Esophagus squamous epithelium (tissue), 5 donors: ENCODE measurements around the gene CCNK. TPM values are rescaled to one million over a fixed set of nuclear protein-coding genes. Genes with fewer than 3 reads are reported as not detected.

ENCODE experiments used
- DNase-seq: peaks from one replicate; lab custom pipeline; 2025; lab: John Stamatoyannopoulos, UW
- H3K27ac ChIP-seq, 4 donors: fragments of 200-600 bp; sonication (generic); one replicate each; pipeline ENCODE4 v1.5.1; 2016 to 2019; ENCODE audit warnings: mild to moderate bottlenecking in 1 of 4
- H3K27me3 ChIP-seq, 4 donors: fragments of 200-600 bp; sonication (generic); 1 replicate in 3 of 4; 2 replicates in 1 of 4; pipeline versions ENCODE4 v1.5.1 to v1.6.0; 2017 to 2021; ENCODE audit warnings: antibody characterized with exemption in 1 of 4
- H3K36me3 ChIP-seq, 3 donors: fragments of 200-600 bp; sonication (generic); one replicate each; pipeline ENCODE4 v1.5.1; 2016 to 2019
- H3K4me1 ChIP-seq, 3 donors: fragments of 200-600 bp; sonication (generic); one replicate each; pipeline ENCODE4 v1.5.1; 2017 to 2019
- H3K4me3 ChIP-seq, 4 donors: fragments of 200-600 bp; sonication (generic); 1 replicate in 3 of 4; 2 replicates in 1 of 4; pipeline ENCODE4 v1.5.1; 2016 to 2019; ENCODE audit warnings: mild to moderate bottlenecking in 2 of 4, moderate library complexity in 1 of 4
- H3K9me3 ChIP-seq, 3 donors: fragments of 200-600 bp; sonication (generic); one replicate each; pipeline ENCODE4 v1.5.1; 2016 to 2019
- POLR2A ChIP-seq, 4 donors: fragments of 450-650 bp; IDR thresholded peaks; one replicate each; pipeline ENCODE4 v1.6.1; 2017; ENCODE audit warnings: antibody characterized with exemption in 4 of 4, mild to moderate bottlenecking in 4 of 4, moderate library complexity in 3 of 4
- WGBS, 2 donors: methylation state at CpG; one replicate each; pipeline ENCODE4 v1.1.5; 2018; 5-methylcytosine and 5-hydroxymethylcytosine counted together
- intact Hi-C: fragments of 100-400 bp; cut with DNase I; formaldehyde crosslinking; loops from one replicate; pipeline ENCODE4 v1.15.0; 2022
- total RNA-seq, 4 donors: library from RNA; depleted of rRNA; stranded (reverse); fragments of >200 nt; gene quantifications; one replicate each; pipeline ENCODE4 v1.1.0, GENCODE V29; 2016
- TF ChIP-seq, protein P1 (sequence below), 6 experiments: fragments of 450-650 bp in 4 of 6; fragments of 200-600 bp in 2 of 6; sonication (generic) in 2 of 6; IDR thresholded peaks; one replicate each; pipeline ENCODE4 v1.5.1; 2016 to 2019; ENCODE audit warnings: antibody characterized with exemption in 6 of 6, mild to moderate bottlenecking in 4 of 6, moderate library complexity in 4 of 6
- donor health status: DM: yes; HTN: yes; CAD: no.

Gene CCNK
- total RNA-seq, 4 donors from 2014 or later = 13.4 to 39.9 (median 29.5) TPM

DNA sequence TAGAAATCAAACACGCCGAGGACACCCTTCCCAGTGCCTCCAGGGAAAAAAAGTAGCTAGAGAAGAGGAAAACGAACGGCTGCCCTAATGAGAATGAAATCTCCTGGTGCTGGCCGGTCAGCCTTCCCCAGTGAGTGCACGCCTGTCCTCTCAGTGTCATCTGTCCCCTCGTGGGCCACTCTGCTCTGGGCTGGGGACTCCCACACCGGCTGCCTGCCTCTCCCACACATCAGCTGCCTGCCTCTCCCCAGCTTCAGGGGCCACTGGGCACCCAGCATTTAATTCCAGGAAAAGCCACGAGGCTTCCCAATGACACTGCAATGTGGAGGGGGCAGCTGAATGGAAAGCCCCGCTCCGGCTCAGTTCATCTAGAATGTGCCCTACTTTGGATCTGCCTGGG, 63.8 kb downstream of the CCNK start:
- Histone ChIP-seq H3K36me3 (no peaks in the 10 kb centered on the region), H3K4me3 (no peak overlapping the region), H3K4me1 (peaks cover 12 to 59% (median 24%) of the 10 kb centered on the region in 3 donors), H3K27me3 (no peaks in the 10 kb centered on the region), H3K27ac (peak overlapping the region in 2 of 4 donors; percentile 15 to 55), H3K9me3 (no peaks in the 10 kb centered on the region)
- 63 to 69% methylated on average over 8 to 11 of the region's 11 CpGs for WGBS, 2 donors
- no peak for DNase-seq
- intact Hi-C loops = no loop called here
- TF ChIP-seq, protein P1, sequence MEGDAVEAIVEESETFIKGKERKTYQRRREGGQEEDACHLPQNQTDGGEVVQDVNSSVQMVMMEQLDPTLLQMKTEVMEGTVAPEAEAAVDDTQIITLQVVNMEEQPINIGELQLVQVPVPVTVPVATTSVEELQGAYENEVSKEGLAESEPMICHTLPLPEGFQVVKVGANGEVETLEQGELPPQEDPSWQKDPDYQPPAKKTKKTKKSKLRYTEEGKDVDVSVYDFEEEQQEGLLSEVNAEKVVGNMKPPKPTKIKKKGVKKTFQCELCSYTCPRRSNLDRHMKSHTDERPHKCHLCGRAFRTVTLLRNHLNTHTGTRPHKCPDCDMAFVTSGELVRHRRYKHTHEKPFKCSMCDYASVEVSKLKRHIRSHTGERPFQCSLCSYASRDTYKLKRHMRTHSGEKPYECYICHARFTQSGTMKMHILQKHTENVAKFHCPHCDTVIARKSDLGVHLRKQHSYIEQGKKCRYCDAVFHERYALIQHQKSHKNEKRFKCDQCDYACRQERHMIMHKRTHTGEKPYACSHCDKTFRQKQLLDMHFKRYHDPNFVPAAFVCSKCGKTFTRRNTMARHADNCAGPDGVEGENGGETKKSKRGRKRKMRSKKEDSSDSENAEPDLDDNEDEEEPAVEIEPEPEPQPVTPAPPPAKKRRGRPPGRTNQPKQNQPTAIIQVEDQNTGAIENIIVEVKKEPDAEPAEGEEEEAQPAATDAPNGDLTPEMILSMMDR (IDR thresholded peaks at IDR 0.05) = no peak
- TF ChIP-seq POLR2A (IDR thresholded peaks at IDR 0.05) = no peak

DNA sequence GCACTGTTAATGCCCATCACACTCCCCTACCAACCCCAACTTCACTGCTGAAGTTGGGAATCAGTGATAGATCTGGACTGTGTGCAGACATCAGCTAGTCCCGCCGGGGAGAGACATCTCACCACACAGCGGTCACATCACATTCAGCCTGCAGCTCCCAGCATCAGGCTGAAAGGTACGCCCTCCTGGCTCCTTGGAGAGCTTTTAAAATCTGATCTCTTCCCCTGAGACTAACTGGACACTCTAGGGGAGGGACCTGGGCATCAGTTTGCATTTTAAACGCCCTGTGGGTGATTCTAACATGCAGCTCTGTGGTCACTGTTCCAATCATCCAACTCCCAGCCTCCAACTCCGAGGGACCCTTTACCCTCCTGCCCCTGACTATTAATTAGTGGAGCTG, 64.4 kb downstream of the CCNK start:
- WGBS, 2 donors = 50 to 59% methylated on average over 2 to 4 of the region's 6 CpGs
- intact Hi-C loops = no loop called here
- peaks cover 12 to 59% (median 18%) of the 10 kb centered on the region in 3 donors for H3K4me1 ChIP-seq
- H3K4me3 ChIP-seq = no peak overlapping the region
- no peak overlapping the region for H3K27ac ChIP-seq
- TF ChIP-seq POLR2A (IDR thresholded peaks at IDR 0.05) = no peak
- TF ChIP-seq, protein P1 (IDR thresholded peaks at IDR 0.05) = no peak
- H3K27me3 ChIP-seq = no peaks in the 10 kb centered on the region
- H3K9me3 ChIP-seq = no peaks in the 10 kb centered on the region
- no peak for DNase-seq
- no peaks in the 10 kb centered on the region for H3K36me3 ChIP-seq

DNA sequence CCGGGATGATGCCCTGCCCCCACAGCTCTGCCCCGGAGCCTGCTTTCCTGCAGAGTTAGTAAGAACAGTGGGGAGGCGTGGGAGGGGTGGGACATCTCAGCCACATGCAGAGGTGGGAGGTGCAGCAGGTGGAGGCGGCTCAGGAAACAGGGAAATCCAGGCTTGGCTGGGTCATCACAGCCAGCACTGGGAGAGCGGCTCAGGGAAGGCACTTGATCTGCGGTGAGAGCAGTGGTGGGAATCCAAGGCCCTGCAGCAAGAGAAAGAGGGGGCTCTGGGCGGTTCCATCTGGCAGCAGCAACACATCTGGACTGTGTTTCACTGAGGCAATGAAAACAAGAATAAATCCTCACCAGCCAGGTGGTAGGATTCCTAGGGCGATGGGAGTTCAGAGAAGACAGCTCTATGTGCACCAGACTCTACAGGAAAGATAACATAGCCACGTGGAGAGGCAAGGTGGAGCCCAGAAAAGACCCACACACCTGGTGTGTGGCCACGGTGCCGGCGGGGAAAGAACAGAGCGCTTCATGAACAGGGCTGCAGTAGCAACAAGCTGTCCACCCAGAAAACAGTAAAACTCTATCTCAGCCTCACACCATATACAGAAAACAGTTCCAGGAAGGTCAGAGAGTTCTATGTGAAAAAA, 65.1 kb downstream of the CCNK start:
- Histone ChIP-seq H3K9me3 (no peaks in the 10 kb centered on the region), H3K4me1 (peaks cover 8 to 57% (median 11%) of the 10 kb centered on the region in 3 donors), H3K4me3 (no peak overlapping the region), H3K27me3 (no peaks in the 10 kb centered on the region), H3K36me3 (no peaks in the 10 kb centered on the region), H3K27ac (no peak overlapping the region)
- no peak for TF ChIP-seq POLR2A (IDR thresholded peaks at IDR 0.05)
- TF ChIP-seq, protein P1 (IDR thresholded peaks at IDR 0.05) = no peak
- no peak for DNase-seq
- intact Hi-C loops = no loop called here
- WGBS, 2 donors = 64 to 75% methylated on average over 9 to 12 of the region's 13 CpGs

DNA sequence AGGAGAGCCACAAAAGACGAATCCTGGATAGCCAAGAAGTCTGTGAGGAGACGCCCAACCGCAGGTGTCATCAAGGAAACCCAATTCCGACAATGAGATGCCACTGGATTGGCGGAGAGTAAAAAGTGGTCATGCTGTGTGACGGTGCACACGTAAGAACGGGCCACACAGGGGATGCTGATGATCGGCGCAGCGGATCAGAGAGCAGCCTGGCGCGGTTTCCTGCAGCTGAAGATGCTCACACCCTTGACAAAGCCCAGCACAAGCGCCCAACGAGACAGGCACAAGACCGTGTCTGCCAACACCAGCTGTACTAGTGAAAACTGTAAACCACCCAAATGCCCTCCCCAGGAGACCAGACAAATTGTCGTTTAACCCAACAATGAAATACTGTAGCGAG, 67.0 kb downstream of the CCNK start:
- DNase-seq = no peak
- peaks cover 0 to 46% (median 0%) of the 10 kb centered on the region in 3 donors for H3K4me1 ChIP-seq
- H3K36me3 ChIP-seq = no peaks in the 10 kb centered on the region
- intact Hi-C loops = no loop called here
- no peaks in the 10 kb centered on the region for H3K27me3 ChIP-seq
- H3K9me3 ChIP-seq = no peaks in the 10 kb centered on the region
- 84 to 89% methylated on average over 18 of the region's 18 CpGs for WGBS, 2 donors
- no peak overlapping the region for H3K4me3 ChIP-seq
- TF ChIP-seq POLR2A (IDR thresholded peaks at IDR 0.05) = no peak
- TF ChIP-seq, protein P1 (IDR thresholded peaks at IDR 0.05) = no peak
- H3K27ac ChIP-seq = peak overlapping the region in 1 of 4 donors; percentile 54

DNA sequence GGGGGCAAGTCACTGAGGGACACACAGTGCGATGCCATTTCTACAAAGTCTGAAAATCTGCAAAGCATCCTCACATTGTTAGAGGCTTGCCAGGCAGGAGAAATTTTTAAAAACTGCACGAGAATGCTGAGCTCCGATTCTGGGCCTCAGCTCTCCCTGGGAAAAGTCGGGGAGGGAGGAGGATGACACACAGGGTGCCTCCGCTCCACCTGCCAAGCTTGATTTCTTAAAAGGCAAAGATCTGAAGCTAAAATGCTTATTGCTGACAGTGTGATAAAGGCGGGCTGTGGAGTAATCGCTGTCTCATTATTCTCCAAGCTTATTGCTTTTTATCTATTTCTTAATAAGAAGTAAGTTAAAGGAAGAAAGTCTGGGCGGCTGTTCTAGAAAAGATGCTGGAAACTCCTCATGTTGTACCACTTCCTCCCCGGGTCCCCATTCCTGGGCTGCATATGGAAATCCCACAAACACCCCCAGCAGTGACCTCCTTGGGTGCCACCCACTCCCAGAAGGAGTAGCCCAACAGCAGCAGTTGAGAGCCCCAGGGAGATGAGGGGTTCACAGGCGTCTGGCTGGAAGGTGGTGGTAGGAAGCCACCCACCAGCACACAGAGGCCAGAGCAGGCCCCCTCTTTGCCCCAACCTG, 67.8 kb downstream of the CCNK start:
- intact Hi-C loops = no loop called here
- H3K4me3 ChIP-seq = no peak overlapping the region
- peaks cover 0 to 52% (median under 1%) of the 10 kb centered on the region in 3 donors for H3K4me1 ChIP-seq
- TF ChIP-seq, protein P1 (IDR thresholded peaks at IDR 0.05) = no peak
- TF ChIP-seq POLR2A (IDR thresholded peaks at IDR 0.05) = no peak
- peak overlapping the region in 2 of 4 donors; percentile 36 to 54 for H3K27ac ChIP-seq
- WGBS, 2 donors = 64 to 80% methylated on average over 9 to 10 of the region's 10 CpGs
- no peaks in the 10 kb centered on the region for H3K9me3 ChIP-seq
- DNase-seq = no peak
- no peaks in the 10 kb centered on the region for H3K27me3 ChIP-seq
- no peaks in the 10 kb centered on the region for H3K36me3 ChIP-seq
